Uterus (tissue), 2 donors: Measurements from ENCODE around the gene GHITM.

Source experiments
- POLR2A ChIP-seq, 2 donors: fragments of 450-650 bp; IDR thresholded peaks; one replicate each; pipeline ENCODE4 v1.6.1; 2016; ENCODE audit warnings: antibody characterized with exemption in 2 of 2, mild to moderate bottlenecking in 1 of 2, moderate library complexity in 1 of 2
- TF ChIP-seq, protein P1 (sequence below), 4 experiments: fragments of 200-600 bp in 2 of 4; fragments of 450-650 bp in 2 of 4; sonication (generic) in 2 of 4; IDR thresholded peaks; one replicate each; pipeline ENCODE4 v1.5.1; 2016 to 2019; ENCODE audit warnings: antibody characterized with exemption in 4 of 4, mild to moderate bottlenecking in 2 of 4, moderate library complexity in 1 of 4

DNA sequence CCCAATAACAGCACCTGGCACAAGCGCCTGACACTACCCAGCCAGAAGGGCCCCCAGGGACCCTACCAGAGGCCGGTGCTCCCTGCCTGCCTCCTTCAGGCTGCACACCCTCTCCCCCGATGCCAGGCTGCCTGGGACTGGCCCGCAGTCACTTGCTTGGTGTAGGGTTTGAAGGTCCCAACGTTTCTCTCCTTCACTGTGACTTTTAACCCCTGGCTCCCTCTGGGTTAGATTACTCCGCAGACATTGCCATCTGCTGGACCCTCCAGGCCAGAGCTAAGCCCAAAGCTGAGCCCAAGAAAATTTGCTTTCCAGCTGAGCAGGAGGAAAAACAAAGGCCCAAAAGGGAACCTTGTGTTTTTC is 61.9 kb downstream of the GHITM start:
- TF ChIP-seq, protein P1, sequence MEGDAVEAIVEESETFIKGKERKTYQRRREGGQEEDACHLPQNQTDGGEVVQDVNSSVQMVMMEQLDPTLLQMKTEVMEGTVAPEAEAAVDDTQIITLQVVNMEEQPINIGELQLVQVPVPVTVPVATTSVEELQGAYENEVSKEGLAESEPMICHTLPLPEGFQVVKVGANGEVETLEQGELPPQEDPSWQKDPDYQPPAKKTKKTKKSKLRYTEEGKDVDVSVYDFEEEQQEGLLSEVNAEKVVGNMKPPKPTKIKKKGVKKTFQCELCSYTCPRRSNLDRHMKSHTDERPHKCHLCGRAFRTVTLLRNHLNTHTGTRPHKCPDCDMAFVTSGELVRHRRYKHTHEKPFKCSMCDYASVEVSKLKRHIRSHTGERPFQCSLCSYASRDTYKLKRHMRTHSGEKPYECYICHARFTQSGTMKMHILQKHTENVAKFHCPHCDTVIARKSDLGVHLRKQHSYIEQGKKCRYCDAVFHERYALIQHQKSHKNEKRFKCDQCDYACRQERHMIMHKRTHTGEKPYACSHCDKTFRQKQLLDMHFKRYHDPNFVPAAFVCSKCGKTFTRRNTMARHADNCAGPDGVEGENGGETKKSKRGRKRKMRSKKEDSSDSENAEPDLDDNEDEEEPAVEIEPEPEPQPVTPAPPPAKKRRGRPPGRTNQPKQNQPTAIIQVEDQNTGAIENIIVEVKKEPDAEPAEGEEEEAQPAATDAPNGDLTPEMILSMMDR (IDR thresholded peaks at IDR 0.05) = no peak
- TF ChIP-seq POLR2A (IDR thresholded peaks at IDR 0.05) = no peak
